ENCODE results near the gene C17orf75.
A peak's percentile ranks its signal among the peaks of the same experiment; 100 is the strongest.
"Not testable (repeated sequence)": the region's sequence is repeated elsewhere in the genome, so short reads cannot be mapped to it uniquely, and the experiment has no call there.

Gene C17orf75

DNA sequence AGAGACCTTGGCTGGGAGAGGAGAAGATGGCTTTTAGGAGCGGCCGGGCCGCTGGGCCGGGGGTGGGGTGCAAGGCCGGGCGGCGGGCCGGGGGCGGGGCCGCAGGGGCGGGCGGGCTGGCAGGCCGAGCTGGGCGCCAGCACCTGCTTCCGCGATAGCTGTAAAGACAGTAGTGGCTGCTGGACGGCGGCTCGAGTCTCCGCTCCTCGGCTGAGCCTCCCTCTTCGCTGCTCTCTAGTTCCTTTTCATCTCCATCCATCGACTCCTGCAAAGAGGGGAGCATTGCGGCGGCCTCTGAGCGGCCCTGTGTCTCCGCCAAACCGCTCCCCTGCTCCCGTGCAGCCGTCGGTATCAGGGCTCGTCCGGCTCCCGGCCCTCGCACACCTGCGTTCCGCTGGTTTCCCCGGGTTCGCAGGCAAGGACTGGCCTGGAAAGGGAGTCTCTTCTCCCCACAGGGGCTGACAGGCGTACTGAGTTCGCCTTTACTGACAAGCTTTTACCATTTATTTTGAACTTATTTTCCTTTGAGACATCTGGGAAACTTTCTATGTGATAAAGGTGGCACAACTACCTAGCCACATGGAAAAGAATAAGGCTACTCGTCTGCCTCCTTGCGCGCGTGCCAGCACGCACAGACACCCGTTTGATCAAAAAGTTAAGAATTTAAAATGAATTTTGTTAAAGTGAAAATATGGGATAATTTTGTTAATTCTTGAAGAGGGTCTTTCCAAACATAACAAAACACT is at the start of gene C17orf75:
Gene C17orf75 (minus strand): TSS at position 317 of the 746 bp plus-strand sequence. CDS start 34 bp downstream, at position 283.
- DNase-seq: peak; percentile 38

DNA sequence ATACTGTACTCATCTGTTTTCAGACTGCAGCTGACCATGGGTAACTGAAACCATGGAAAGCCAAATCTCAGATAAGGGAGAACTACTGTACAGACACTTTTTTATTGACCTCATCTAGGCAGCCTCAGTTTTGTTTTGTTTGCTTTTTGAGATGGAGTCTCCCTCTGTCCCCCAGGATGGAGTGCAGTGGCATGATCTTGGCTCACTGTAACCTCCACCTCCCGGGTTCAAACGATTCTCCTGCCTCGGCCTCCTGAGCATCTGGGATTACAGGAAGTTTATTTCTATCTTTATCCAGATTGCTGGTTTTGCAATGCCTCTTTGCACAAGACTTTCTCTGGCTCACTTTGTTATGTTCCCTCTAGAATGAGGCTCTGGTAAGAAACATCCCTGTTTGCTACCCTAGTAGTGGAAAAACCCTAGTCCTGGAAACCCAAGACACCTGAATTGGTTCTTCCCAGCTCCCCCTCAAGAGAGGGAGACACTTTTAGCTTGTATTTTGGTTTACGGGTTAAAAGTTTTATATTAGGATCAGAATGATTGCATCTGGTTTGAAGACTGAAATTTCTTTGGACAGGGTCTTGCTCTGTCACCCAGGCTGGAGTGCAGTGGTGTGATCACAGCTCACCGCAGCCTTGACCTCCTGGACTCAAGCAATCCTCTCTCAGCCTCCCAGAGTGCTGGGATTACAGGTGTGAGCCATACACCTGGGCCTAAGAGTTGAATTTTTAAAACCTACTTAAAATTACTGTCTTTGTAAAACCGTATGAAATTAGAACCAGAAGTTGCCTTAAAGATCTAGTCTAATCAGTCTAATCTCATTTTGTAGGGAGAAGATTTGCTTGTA is 46.9 kb upstream of the C17orf75 start:
- no peak for DNase-seq

- not testable (repeated sequence) for DNase-seq
Measured at GRCh38 chr17:32388128-32388527, 46.2 kb upstream of the C17orf75 start.

GRCh38 chr17:32386844-32387243 is 44.9 kb upstream of the C17orf75 start:
- no peak for DNase-seq

DNA sequence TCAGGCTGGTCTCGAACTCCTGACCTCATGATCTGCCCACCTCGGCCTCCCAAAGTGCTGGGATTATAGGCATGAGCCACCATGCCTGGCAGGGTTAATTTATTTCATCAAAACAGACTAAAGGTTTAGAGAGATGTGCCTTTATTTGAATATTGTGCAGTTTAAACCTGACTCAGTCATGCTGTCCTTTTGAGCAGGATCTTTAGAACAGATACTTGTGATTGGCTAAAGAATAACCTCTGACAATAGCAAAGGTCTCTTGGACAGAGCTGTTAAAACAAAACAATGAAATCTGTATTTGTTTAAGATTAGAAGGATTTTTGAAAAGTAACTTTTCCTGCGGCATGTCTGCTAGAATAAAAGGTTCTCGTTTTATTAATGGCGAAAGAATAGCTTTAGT is 44.0 kb upstream of the C17orf75 start:
- no peak for DNase-seq

GRCh38 chr17:32385121-32385520 is 43.1 kb upstream of the C17orf75 start:
- DNase-seq: no peak

- DNase-seq: no peak
Measured at GRCh38 chr17:32383926-32384434, 42.0 kb upstream of the C17orf75 start.

- DNase-seq: no peak
Measured at GRCh38 chr17:32382526-32383223, 40.7 kb upstream of the C17orf75 start.

- DNase-seq: no peak
Measured at GRCh38 chr17:32370426-32370825, 28.5 kb upstream of the C17orf75 start.

DNA sequence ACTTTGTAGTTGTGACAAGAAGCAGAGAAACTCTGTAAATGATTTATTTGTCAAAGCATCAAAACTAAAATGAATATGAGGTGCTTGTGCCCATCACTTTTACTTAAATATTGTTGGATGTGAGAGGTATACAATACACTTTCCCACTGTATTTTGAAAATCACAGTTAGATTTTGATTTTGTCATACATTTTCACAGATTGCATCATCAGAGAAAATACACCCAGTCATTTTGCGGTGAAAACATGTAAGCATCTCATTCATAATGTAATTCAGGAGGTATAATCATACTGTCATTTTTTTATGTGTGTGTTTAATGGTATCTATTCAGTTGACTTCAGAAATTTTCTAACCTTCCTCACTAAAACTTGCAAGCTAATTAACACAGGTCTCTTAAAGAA is 19.3 kb upstream of the C17orf75 start:
- DNase-seq: no peak

- DNase-seq: no peak
Measured at GRCh38 chr17:32357615-32358014, 15.6 kb upstream of the C17orf75 start.

DNA sequence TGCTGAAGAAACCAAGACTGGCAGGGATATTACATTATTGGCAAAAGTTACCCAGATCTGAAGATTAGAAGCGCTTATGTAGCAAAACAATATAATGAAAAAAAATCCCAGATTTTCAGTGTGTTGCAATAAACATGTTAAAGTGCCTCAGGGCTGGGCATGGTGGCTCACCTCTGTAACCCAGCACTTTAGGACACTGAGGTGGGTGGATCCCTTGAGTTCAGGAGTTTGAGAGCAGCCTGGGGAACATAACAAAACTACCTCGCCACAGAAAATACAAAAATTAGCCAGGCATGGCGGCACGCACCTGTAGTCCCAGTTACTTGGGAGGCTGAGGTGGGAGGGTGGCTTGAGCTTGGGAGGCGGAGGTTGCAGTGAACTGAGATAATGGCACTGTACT is 14.8 kb upstream of the C17orf75 start:
- no peak for DNase-seq

DNA sequence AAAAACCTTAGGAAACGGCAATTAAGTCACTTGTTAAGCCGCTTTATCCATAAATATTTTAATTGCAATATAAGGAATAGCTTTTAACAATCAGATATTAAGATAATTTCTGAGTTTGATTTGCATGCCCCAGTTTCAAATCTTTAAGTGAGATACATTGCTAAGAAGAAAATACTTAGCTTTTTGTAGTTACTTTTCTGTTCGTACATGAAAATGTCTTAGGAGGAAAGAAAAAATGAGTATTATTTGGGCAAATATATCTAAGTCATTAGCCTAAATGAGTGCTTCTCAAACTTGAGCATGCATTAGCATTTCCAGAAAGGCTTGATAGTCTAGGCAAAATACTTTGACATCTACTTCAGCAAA is 14.4 kb upstream of the C17orf75 start:
- DNase-seq: no peak

- DNase-seq: no peak
Measured at GRCh38 chr17:32355649-32356377, 13.8 kb upstream of the C17orf75 start.

GRCh38 chr17:32352734-32353133 is 10.8 kb upstream of the C17orf75 start:
- DNase-seq: not testable (repeated sequence)

DNA sequence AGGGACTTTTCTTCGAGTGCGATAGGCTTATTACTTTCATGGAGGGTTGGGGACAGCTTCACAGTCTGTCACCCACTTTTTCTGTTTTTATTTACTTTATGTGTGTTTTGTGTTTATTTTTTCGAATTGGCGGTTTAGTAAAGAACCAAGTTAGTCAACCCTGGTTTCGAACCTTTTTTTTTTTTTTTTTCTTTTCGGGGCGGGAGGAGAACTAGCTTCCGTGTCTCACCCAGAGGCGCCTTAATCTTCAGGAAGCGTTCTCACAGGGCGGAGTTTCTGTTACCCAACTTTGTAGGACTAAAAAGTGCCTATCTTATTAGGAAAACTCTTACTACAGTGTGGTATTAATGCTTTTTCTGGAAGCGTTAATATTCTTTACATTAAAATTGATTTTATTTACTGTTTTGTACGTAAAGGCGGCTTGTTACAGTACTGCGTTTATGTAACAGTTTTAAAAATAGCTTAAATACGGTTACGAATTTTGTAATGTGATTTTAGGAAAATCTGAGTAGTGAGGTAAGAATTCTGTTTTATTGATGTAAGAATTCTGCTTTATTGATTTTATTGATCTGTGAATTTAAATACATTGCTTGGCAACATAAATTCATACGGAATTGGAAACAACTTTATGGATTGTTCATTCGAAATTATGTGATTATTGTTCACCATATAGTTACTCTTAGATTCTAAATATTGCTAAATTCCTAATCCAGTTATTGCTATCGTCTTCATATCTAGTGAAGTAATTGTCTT is 8.9 kb upstream of the C17orf75 start:
- peak; percentile 32 for DNase-seq

DNA sequence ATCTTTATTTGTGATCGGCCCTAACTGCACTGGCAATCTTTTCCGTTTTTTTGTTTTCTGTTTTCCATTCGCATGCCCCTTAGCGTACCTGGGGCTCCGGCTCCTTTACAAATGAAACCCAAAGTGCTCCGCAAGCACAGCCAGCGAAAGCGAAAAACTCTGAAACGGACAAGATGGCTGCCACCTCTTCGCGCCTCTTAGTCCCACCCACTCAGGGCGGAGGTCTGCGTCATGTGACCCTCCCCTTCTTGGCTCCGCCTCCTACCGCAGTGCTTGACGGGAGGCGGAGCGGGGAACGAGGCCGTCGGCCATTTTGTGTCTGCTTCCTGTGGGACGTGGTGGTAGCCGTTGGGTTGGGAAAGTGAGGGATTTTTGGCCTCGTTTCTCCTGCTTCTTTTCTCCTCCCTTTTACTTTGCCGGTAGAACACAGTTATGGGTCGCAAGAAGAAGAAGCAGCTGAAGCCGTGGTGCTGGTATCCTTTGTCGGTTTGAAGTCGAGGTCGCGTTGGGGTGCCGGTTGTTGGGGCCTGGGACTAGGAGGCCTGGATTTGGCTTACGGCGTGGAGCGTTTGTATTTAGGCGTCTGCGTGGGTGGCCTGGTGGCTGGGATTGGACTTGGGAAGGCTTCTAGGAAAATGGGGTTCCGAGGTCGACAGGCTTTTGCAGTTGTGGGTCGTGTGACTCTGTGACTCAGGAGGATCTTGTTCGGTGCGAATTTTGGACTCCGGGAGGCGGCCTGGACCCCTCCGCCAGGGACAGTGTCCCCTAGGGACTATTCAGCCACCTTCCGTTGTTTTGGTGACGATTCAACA is 8.1 kb upstream of the C17orf75 start, which contains the start of gene ZNF207:
Gene ZNF207 (plus strand): TSS at position 304 of the 812 bp plus-strand sequence. CDS start 129 bp downstream, at position 433.
- peak; percentile 90 for DNase-seq

GRCh38 chr17:32349503-32349853 is 7.5 kb upstream of the C17orf75 start:
- DNase-seq: no peak

- no peak for DNase-seq
Measured at GRCh38 chr17:32348483-32348800, 6.5 kb upstream of the C17orf75 start.

DNA sequence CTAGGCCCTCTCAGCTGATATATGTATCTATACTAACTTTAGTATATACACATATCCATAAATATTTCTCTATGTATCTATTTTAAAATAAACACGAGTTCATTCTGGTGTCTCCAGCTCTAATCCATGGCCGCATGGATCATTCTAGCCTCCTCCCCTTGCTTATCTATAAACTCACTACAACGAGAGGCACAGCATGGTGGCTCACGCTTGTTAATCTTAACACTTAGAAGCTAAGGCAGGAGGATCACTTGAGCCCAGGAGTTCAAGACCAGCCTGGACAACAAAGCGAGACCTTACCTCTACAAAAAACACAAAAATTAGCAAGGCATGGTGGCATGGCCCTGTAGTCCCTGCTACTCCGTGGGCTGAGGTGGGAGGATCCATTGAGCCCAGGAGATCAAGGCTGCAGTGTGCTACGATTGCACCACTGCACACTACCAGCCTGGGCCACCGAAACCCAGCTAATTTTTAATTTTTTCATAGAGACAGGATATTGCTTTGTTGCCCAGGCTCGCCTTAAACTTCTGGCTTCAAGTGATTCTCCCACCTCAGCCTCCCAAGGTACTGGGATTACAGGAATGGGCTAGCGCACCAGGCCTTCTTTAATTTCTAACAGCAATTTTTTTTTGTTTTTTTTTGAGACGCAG is 4.1 kb upstream of the C17orf75 start:
- DNase-seq: no peak

Measured in NCI-H446 treated with DMSO at 0.1 percent for 48 hours (cell line).